Omental fat pad (tissue), 4 donors: ENCODE measurements around the gene STRN. TPM values are rescaled to one million over a fixed set of nuclear protein-coding genes. Genes with fewer than 3 reads are reported as not detected.
"Not testable (repeated sequence)": the region's sequence is repeated elsewhere in the genome, so short reads cannot be mapped to it uniquely, and the experiment has no call there.

Source experiments
- ATAC-seq: fragments of 150-250 bp; one replicate; pipeline ENCODE4 v1.9.1; 2016; ENCODE audit warnings: mild to moderate bottlenecking, moderate library complexity; ENCODE audit not compliant: low FRiP score
- DNase-seq: peaks from one replicate; pipeline ENCODE4 v3.0.0-alpha.2; 2019; ENCODE audit warnings: low spot score
- total RNA-seq, 4 donors: library from RNA; depleted of rRNA; stranded (reverse); fragments of >200 nt; gene quantifications; one replicate each; pipeline ENCODE4 v1.1.0, GENCODE V29; 2016
- TF ChIP-seq, protein P1 (sequence below), 3 donors: fragments of 450-650 bp; IDR thresholded peaks; one replicate each; pipeline ENCODE4 v1.5.1; 2016 to 2017; ENCODE audit warnings: antibody characterized with exemption in 3 of 3, mild to moderate bottlenecking in 3 of 3, moderate library complexity in 2 of 3

Gene STRN
- total RNA-seq, 4 donors from 2014 or later, result 16.7 to 26.8 (median 21.3) TPM

DNA sequence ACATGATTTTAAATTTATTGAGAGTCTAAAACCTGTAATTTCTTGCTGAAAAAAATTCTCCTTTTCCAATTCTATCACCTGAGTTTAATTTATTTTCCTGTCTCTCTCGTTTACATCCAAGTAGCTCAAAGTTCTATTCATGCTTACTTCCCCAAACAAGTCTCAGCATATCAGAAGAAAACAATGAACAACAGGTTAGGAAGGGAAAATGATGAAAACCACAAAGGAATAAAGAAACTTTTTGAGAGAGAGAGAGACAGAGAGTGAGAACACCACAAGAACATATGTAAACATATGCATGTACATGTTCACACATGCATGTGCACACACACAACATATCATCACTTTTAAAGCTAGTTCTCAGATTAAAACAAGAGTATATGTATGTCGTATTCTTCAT, 112.1 kb downstream of the STRN start:
- DNase-seq (no peak), ATAC-seq (no peak)
- TF ChIP-seq, protein P1, sequence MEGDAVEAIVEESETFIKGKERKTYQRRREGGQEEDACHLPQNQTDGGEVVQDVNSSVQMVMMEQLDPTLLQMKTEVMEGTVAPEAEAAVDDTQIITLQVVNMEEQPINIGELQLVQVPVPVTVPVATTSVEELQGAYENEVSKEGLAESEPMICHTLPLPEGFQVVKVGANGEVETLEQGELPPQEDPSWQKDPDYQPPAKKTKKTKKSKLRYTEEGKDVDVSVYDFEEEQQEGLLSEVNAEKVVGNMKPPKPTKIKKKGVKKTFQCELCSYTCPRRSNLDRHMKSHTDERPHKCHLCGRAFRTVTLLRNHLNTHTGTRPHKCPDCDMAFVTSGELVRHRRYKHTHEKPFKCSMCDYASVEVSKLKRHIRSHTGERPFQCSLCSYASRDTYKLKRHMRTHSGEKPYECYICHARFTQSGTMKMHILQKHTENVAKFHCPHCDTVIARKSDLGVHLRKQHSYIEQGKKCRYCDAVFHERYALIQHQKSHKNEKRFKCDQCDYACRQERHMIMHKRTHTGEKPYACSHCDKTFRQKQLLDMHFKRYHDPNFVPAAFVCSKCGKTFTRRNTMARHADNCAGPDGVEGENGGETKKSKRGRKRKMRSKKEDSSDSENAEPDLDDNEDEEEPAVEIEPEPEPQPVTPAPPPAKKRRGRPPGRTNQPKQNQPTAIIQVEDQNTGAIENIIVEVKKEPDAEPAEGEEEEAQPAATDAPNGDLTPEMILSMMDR (IDR thresholded peaks at IDR 0.05), result no peak

DNA sequence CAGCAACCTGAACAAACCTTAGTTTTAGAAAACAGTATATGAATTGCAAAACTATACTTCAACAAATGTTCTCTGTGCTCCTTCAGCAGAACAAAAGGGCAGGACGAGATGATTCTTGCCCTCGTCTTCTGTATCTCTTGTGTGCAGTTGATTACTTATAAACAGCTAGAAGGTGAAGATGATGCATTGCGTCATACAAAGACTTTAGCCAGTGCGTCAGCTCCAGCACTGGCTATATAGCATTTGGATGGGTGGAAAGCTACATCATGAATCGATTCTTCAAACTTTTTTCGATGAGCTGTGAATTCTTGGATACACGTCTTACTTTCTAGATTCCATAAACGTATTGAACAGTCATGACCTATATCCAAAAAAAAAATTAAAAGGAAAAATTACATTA, 117.1 kb downstream of the STRN start:
- ATAC-seq (no peak), DNase-seq (no peak)
- TF ChIP-seq, protein P1 (IDR thresholded peaks at IDR 0.05), result no peak

DNA sequence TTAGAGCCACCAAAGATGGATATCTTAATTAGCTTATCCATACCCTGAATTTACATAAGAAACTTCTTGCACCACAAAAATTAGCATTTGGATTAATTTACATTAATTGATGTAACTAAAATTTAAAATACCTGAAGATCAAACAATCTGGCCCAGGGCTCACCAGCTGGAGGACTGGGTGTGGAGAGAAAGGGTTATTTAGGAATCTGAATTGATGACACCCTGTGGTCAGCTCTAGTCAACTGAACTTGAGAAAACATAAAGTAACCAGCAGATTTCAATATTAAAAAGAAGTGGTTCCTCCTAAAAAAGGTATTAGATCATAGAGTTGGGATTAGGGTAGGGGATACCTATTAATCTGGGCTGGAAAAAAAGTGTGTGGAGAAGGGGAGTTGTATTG, 122.5 kb downstream of the STRN start:
- DNase-seq (no peak), ATAC-seq (no peak)
- TF ChIP-seq, protein P1 (IDR thresholded peaks at IDR 0.05), result no peak

DNA sequence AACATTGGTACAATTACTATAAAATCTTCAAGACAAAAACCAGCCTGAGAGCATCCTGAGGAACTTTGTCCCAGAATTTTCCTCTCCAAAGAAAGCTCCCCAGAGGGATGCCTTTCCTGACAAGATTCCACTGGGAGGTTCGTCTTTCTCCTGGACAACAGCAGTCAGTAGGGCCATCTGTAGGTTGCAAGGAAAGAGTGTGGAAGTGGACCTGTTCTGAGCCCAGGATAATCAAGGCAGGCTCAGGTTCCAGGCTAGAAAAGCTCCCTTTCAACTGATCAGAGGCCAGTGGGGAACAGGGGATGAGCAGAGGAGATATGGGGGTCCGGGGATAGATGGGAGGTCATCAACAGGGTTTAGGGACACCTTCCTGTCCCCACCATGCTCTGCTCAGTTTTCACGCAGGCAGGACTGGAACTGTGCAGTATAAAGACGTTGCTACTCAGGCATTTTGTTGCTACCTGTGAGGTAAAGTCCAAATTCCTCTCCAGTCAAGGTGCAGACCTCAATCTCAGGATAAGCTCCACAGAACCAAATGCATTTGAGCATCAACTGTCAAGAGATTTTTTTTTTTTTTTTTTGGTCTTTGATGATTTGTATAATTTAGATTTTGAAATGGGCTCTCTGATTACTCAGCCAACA, 126.2 kb downstream of the STRN start:
- no peak for ATAC-seq
- DNase-seq, result no peak
- TF ChIP-seq, protein P1 (IDR thresholded peaks at IDR 0.05), result no peak

DNA sequence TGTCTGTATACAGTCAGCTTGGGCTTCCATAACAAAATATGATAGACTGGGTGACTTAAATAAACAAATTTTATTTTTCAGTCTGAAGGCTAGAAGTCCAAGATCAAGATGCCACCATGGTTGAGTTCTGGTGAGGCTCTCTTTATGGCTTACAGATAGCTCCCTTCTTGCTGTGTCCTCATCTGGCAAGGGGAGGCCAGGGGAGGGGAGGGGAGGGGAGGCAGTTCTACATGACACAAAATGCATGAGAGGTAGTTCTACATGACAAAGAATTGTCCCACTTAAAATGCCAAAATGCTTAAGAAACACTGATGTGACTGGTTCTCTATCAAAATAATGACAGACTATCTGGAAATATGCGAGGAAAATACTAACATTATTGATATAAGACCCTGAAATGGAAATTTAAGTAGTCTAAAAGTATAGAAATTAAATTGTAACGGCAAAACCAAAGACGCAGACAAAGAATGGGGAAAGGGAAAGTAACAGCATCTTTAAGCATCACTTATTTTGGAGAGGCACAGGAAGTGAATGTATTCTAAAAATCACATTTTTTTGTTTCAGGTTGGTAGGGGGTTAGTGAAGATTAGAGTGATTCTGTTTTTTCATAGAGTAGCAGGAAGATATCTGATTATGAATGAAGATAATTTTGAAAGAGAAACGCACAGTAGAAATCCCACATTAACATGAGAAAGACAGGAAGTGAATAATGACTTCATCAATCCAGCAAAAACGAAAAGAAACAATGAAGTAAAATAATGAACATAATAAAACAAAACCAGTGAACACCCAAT, 131.4 kb downstream of the STRN start:
- TF ChIP-seq, protein P1 (IDR thresholded peaks at IDR 0.05), result no peak
- no peak for ATAC-seq
- DNase-seq, result no peak

DNA sequence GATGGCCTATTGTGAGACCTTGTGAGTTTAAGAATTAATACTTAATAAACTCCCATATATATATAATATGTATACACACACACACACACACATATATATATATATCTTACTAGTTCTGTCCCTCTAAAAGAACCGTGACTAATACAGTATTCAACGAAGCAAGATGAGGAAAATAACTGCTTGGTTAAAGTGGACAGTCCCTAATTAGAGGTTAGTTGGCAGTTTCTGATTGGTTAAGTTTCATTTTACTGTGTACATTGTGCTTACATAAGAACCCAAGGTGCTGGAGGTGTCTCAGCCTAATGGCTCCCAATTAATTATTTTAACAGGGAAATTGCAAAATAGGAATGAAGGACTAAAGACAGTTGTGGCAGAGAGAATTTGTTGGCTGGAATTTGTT, 132.1 kb downstream of the STRN start:
- DNase-seq, result no peak
- no peak for ATAC-seq
- TF ChIP-seq, protein P1 (IDR thresholded peaks at IDR 0.05), result no peak

DNA sequence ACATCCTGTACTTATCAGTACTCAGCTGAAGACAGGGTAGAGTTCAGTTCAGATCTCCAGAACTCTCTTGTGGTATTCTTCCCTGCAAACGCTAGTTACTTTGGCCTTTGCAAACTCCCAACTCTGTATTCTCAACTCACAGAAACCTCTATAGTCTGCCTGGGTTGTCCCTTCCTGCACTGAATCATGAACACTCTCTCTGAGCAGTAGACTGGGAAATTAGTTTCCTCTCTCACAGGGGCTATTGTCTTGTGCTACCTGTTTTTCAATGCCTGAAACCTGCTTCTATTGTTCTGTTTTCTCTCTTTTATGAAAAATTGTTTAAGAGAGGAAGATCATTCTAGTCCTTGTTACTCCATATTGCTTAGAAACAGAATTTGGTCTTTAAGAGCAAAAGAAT, 135.2 kb downstream of the STRN start:
- ATAC-seq (no peak), DNase-seq (no peak)
- TF ChIP-seq, protein P1 (IDR thresholded peaks at IDR 0.05), result no peak

DNA sequence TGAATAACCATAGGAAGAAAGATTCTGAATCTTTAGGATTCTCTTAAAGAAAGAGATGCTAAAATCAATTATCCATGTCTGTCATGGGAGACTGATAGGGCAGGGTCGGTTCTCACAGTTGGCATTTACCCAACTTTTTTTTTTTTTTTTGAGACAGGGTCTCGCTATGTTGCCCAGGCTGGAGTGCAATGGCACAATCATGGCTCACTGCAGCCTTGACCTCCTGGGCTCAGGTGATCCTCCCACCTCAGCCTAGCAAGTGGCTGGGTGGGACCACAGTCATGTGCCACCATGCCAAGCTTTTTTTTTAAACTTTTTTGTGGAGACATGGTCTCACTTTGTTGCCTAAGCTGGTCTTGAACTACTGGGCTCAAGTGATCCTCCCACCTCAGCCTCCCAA, 141.7 kb downstream of the STRN start:
- ATAC-seq, result not testable (repeated sequence)

More for the DNA sequence above, 141.7 kb downstream of the STRN start:
- not testable (repeated sequence) for DNase-seq
